GM18861 (cell line): ENCODE measurements around the gene S100A8.
"Not testable (repeated sequence)": the region's sequence is repeated elsewhere in the genome, so short reads cannot be mapped to it uniquely, and the experiment has no call there.

Experiments
- ATAC-seq: cut with Tn5 transposase; IDR thresholded peaks from one replicate; pipeline ENCODE4 v1.9.1; 2021; ENCODE audit not compliant: unreplicated experiment

Gene S100A8

DNA sequence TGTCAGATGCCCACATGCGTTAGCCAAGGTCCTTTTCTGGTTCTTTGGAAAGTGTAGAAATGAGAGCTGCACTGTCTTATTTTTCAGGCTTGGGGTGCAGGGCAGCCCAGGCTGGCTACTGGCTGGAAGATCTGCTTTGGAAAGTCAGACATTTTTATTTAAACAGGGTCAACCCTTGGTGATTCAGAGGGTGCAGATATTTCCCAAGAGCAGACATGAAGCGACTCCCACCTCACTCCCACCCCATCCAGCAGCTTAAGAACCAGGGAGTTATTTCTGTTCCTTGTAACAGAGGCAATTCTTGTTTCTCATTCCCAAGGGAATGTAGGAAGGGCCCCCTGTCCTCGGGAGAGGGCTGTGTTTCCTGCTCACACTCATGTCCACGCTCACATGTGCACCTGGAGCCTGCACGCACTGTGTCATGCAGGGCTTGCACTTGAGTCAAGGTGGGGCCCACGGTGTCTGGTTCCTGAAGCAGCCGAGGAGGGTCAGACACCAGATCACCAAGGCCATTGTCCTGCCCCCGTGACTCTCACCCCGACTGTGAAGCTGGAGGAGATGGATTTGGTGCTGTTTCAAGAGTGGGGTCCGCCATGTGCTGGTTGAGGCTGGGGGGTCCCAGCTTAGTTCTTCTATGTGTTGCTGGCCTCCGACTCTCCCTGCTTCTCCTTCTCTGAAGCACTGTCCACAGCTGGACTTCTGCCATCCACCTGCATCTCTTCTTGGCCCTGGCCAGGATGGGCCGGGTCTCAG is 26.4 kb upstream of the S100A8 start:
- ATAC-seq, result no peak

GRCh38 chr1:153415850-153416570 is 25.1 kb upstream of the S100A8 start, which contains the start of gene S100A7A:
S100A7A (plus strand) TSS chr1:153416520; CDS start chr1:153418083, 1,563 bp downstream.
- ATAC-seq, result no peak

- ATAC-seq, result not testable (repeated sequence)
These were observed 23.1 kb upstream of the S100A8 start for GRCh38 chr1:153413961-153414360.

DNA sequence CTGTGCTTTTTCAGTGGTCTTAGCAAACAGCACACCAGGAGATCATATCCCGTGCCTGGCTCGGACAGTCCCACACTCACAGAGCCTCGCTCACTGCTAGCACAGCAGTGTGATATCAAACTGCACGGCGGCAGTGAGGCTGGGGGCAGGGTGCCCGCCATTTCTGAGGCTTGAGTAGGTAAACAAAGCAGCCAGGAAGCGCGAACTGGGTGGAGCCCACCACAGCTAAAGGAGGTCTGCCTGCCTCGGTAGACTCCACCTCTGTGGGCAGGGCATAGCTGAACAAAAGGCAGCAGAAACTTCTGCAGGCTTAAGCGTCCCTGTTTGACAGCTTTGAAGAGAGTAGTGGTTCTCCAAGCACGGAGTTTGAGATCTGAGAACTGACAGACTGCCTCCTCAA is 16.4 kb upstream of the S100A8 start:
- ATAC-seq, result not testable (repeated sequence)

DNA sequence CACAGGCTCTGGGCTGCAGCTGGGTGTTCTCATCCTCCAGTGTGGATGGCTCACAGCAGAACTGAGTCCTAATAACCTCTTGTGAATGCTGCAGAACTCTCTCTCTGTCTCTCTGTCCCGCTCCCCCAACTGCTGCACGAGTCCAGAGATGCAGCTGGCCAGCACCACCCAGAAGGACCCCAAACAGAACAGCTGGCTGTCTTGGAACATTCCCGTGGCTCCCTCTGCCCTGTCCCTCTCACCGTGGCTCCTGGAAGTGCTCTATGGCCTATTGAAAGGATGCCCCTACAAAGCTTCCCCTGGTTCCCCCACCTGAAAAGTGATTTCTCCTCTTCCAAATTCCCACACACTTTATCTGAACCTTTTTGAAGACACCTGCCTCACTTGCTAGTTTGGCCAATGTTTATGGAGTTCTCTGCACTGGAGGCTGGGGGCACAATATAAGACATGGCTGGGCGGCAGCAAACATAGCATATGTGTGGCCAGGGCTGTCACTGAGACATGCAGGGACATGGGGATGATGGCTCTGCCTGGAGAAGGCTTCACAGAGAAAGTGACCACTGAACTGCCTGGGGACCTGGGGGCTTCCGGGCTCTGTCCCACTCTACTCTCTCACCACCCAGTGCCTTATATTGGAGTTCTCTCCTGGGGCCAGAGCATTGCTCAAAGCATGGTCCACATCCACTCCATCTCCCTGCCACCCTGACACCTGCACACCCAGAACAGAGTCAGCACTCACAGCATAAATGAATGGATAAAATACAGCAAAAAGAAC is 15.1 kb upstream of the S100A8 start:
- not testable (repeated sequence) for ATAC-seq

- no peak for ATAC-seq
These were observed 13.9 kb upstream of the S100A8 start for GRCh38 chr1:153404768-153405167.

DNA sequence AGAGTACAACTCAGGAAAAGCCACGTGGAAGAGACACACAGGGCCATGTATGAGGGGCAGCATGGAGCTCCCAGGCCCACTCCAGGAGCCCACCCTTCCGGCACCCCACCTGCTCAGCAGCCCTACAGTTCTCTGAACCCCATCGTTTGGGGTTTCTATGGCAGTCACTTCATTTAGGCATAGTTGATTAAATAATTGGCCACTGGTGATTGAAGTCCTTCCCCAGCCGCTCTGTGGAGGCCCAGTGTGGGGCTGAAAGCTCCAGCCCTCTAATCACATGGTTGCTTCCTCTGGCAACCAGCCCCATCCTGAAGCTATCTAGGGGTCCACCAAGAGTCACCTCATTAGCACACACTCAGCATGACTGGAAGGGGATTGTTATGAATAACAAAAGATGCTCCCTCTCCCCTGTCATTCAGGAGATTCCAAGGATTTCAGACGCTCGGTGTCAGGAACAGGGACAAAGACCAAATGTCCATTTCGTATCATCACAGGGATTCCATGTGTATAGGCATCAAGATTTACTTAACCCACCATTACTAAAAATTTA is 13.3 kb upstream of the S100A8 start:
- ATAC-seq, result no peak

DNA sequence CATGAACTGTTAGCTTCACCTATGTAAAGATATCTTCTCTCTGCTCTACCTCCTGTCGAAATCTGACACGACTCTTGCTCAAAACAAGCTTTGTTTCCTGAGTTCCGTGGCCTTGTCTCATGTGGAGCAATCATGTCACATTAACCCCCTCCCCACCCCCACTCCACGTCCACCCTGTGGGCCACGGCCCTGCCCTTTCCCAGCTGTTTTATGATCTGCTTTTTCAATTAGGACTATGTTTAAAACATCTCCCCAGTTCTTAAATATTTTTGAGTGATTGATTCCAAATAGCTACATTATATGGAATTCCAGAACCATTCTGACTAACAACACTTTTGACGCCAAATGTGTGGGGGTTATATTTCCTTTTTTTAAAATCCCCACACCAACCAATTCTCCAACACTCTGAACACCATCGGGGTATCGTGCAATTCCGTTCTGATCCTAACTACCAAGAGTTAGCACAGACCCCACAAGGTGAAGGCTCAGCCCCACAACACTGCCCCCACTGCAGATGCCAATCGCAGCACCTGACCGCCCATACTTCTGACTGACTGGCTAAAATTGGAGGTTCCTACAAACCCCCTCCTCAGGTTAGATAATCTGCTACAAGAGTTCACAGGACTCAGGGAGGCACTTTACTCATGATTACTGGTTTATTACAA is 12.7 kb upstream of the S100A8 start:
- ATAC-seq, result no peak

DNA sequence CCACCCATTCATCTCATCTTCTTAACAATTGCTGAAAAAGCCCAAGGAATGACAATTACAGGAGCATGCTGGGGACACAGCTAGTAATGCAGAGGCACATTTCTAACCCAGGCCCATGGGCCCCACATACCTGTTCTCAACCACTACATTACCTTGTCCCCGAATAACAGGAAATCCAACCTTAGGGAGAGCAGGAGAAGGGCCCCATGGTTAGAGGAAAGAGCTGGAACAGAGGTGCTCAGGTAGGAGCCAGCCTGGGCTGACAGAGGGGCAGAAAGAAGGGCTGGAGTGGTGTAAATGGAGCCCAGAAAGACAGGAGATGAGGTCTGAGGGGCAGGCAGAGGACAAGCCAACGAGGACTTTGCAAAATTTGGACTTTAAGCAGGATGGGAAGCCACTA is 11.4 kb upstream of the S100A8 start:
- no peak for ATAC-seq

- no peak for ATAC-seq
These were observed 10.6 kb upstream of the S100A8 start for GRCh38 chr1:153401461-153401860.

GRCh38 chr1:153400244-153400643 is 9.4 kb upstream of the S100A8 start:
- ATAC-seq, result no peak

DNA sequence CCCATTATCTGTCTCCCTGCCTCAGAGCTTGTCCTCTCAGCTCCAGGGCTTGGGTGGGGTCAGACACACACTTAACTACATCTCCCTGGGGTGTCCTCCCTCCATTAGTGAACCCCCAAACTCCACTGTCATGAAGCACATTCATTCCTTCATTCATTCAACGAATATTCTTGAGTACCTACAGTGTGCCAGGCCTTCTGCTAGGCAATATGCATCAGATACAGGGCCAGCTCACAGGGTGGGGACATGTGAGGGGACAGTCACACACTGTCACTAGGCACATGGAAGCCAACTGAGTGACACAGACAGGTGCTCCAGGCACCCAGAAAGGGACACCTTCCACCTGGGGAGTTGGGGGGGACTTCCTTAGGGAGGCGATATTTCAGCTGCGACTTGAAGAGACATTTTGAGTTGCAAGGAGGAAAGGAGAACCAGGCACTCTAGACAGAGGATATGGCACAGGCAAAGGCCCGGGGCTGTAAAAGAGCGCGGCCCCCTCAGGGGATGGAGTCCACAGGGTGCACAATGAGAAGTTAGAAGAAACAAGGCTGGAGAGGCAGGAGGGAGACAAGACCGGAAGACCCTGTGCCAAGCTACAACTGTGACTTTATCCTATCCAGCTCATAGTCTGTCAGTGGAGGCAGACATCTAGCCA is 8.7 kb upstream of the S100A8 start:
- ATAC-seq, result no peak

DNA sequence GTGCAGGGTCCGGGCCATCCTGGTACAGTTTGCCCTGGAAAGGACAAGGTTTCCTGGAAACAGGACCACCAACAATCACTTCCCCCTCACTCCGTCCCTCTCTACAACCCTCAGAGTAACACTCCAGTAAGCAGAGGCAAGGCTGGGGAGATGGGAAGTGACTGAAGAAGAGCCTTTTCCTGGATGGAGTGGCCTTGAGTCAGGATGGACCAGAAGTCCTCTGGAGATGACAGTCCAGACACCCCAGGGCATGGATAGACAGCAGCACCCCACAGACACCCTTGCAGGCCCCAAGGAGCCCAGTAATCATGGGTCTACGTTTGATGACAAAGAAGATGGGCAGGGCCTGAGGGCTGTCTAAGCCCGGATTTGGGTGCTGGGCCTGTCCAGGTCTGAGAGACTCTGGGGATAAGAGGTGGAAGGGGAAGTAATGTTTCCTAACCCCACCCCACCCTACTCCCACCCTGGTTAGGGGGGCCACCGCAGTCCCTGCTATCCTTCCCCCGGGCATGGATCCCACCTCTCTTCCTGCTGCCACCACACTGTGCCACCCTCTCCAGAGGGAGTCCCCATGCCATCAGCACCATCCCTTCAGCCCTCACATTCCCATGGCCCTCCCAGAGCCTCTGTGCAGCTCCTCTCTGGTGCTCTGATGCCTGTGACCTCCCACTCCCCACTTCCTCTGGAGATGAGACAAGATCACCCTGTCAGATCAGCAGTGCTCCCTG is 7.2 kb upstream of the S100A8 start:
- no peak for ATAC-seq

DNA sequence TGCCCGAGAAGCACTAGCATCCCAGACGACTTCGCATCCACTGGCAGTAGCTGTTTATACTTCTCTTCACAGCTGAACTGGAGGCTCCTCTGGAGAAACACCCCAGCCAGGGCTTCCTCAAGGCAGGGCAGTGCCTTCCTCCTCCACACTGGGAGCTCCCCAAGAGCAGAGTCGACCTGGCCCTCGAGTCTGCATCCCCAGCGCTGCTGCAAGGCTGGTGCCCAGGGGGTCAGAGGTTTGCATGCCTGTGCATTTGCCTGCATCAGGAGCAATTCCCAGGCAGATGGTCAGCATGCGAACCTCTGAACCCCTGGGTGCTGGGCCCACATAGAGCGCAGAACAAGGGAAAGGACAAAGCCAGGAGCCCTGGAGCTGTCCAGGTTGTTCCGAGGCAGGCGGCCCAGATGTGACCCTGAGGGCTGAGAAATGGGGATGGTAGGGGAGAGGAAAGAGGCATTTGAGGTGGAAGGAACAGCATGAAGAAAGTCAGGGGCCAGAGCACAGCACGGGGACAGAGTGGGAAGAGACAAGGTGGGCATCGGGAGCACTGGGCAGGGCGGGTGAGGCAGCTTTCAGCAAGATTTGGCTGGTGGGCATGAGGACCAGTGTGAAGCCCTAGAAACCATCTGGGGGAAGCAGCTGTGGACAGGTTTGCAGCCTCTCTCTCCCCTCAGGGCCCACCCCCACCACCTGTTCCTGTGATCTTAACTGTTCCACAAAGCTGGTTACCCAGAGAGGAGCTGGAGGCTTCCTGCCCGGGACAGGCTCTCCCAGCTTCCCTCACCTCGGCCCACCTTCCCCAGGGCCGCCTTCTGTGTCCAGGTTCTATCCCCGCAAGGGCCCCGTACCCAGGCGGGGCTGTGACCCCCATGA is 6.4 kb upstream of the S100A8 start:
- ATAC-seq, result no peak

DNA sequence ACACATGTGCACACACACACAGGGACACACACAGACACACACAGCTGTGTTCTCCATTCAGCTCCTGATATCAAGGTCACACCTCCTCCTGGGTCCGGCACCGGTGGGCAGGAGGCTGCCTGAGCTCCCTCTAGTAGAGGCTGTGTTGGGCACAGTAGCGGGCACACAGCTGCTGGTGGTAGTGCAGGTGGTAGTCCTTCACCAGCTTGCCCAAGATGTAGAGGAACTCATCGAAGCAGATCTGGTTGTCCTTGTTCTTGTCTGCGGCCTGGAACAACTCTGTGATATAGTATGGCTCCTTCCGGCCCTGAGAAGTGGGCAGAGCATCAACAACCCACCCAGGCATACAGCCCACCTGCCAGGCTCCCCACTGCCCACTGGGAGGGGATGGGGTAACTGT is 5.6 kb upstream of the S100A8 start:
- ATAC-seq, result no peak

GRCh38 chr1:153395776-153396175 is 4.9 kb upstream of the S100A8 start:
- no peak for ATAC-seq

GRCh38 chr1:153395136-153395685 is 4.3 kb upstream of the S100A8 start:
- no peak for ATAC-seq

DNA sequence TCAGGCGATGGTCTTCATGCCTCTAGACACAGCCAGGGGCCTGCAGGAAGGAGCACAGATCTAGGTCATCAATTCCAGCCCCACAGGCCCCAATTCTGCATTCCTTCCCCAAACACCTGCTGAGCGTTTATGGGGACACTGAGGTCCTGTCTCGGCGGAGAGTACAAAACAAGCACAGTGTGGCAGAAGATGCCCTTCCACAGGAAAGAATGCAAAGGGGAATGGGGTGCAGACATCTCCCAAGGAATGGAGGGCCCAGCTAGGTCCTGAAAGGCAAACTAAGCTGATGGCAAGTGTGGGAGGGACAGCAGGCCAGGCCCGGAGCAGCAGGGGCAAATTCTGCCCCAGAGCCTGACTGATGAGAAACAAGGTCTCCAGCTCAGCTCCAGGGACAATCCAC is 3.5 kb upstream of the S100A8 start:
- no peak for ATAC-seq
